GM23248 (cell line): Measurements from ENCODE around the gene PRELID1.

ENCODE experiments used
- EZH2 ChIP-seq: fragments of 200-600 bp; sonication (generic); IDR thresholded peaks from 2 replicates; pipeline ENCODE4 v1.6.1; 2018; ENCODE audit warnings: antibody characterized with exemption, mild to moderate bottlenecking; ENCODE audit not compliant: insufficient read depth, poor library complexity, severe bottlenecking
- EZH2phosphoT487 ChIP-seq: fragments of 200-600 bp; sonication (generic); IDR thresholded peaks from 2 replicates; pipeline ENCODE4 v1.6.1; 2018; ENCODE audit warnings: antibody characterized with exemption, moderate library complexity, mild to moderate bottlenecking, low read depth; ENCODE audit not compliant: insufficient read depth

GRCh38 chr5:177271113-177271512 lies 32.5 kb upstream of the PRELID1 start:
- no peak for TF ChIP-seq EZH2
- no peak for TF ChIP-seq EZH2phosphoT487
